Medulla oblongata (tissue), 1 donor: ENCODE measurements around the gene TBC1D25.
A peak's percentile ranks its signal among the peaks of the same experiment; 100 is the strongest.

ENCODE experiments used
- DNase-seq: peaks from one replicate; pipeline ENCODE4 v3.0.0-alpha.2; 2015; ENCODE audit errors: extremely low spot score

Gene TBC1D25

GRCh38 chrX:48539345-48540027, at the start of gene TBC1D25:
Gene TBC1D25, plus strand, starts transcription at chrX:48539714. Its CDS starts 84 bp downstream, at chrX:48539798.
- DNase-seq, result peak; percentile 94

GRCh38 chrX:48489892-48490291, 49.6 kb upstream of the TBC1D25 start:
- DNase-seq, result no peak

- DNase-seq, result no peak
Observed at GRCh38 chrX:48490661-48491060, 48.9 kb upstream of the TBC1D25 start.

- no peak for DNase-seq
Observed at GRCh38 chrX:48491809-48492208, 47.7 kb upstream of the TBC1D25 start.

DNA sequence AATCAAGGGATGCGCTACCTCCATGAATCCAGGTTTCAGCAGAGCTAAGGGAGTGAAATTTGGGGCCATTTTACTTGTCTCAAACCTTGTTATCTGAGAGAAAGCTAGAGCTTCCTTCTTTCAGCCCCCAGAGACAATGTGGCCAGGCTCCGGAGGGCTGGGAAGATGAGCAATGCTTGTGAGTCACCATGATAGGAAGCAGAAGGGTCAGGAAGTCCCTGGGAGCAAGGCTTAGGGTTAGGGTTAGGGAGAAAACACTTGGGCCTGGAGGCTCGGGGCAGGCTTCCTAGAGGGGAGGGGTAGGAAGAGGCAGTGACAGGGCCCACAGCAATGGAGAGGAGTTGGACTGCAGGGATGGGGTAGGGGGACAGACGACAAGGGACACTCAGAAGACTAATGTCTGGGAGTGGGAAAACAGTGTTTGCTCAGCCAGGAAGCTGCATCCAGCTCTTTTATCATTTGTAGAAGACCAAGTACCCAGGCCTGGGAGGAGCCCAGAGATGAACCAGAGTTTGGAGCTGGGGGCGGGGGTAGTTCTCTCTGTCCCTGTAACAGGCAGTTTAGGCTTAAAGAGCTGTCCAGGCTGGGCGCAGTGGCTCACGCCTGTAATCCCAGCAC, 47.1 kb upstream of the TBC1D25 start:
- no peak for DNase-seq

GRCh38 chrX:48493890-48494364, 45.6 kb upstream of the TBC1D25 start:
- DNase-seq, result peak; percentile 58

GRCh38 chrX:48496660-48497059, 42.9 kb upstream of the TBC1D25 start:
- DNase-seq, result no peak

GRCh38 chrX:48497871-48498270, 41.6 kb upstream of the TBC1D25 start:
- no peak for DNase-seq

- no peak for DNase-seq
Observed at GRCh38 chrX:48498374-48498809, 41.1 kb upstream of the TBC1D25 start.

GRCh38 chrX:48504261-48504660, 35.3 kb upstream of the TBC1D25 start:
- no peak for DNase-seq

DNA sequence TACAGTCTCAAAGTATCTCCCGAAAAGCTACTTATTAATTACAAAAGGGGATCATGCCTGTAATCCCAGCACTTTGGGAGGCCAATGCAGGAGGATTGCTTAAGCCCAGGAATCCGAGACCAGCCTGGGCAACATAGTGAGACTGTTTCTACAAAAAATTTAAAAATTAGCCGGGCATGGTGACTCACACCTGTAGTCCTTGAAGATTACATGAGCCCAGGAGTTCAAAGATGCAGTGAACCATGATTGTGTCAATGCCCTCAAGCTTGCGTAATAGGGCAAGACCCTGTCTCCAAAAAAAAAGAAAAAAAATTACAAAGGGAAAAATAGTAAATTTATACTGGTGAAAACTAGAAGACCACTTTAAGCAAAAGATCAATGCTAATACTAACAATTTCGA, 34.0 kb upstream of the TBC1D25 start:
- DNase-seq, result no peak

DNA sequence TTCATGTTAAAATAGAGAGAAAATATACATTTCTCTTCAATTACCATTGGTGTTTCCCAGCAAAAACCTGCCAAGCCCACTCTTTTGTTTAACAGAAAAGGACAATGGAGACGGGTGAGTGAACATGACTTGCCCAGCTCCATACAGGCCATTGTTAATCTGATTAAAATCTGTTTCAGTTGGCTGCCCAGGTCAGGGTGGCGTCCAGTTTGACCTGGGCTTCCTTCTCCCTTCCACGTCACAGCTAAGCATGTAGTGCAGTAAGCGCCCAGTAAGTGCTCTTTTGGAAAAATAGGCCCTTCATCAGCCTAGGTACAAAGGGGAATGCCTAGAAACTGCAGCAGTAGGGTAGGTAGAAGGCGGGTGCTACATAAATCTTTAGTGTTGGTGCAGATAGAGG, 32.3 kb upstream of the TBC1D25 start:
- no peak for DNase-seq

DNA sequence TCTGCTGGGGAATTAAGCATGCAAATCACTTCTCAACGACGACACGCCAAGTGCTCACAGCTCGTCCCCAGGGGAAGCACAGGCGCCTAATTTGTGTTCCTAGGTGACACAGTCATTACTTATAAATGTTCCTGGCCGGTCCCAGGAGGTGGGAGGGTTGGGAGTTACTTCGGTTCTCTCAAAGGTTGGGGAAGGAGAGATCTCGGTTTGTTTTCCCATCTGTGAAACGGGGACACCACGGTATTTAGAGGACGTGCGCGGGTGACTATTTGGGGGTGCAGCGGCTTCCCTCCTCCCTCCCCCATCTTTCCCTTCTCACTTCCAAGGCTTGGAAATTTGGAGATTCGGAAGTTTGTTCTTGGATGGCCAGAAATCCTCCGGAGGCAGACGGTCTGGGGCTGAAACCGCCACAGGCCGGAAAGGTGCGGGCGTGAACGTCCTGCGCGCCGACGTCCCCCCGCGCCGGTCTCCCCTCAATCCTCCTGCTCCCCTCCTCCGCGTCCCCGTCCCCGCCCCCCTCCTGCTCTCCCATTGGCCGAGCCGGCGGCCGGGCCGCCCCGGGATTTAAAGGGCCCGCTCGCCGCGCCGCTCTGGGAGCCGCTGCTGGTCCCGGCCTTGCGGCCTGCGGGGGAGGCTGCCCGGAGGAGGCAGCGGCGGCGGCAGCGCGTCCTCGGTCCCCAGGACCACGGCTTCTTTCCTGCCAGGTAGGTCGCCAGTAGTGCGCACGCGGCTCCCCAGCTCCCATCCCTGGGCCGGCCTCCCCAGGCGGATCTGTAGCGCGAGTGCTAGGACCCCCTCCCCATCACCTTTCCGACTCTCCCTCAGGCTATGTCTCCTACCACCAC, 30.9 kb upstream of the TBC1D25 start, which contains the start of gene PORCN:
Gene PORCN (plus strand): TSS at position 593 of the 845 bp plus-strand sequence. CDS start 829 bp downstream, outside the sequence.
- peak; percentile 70 for DNase-seq

- no peak for DNase-seq
Observed at GRCh38 chrX:48509245-48509590, 30.3 kb upstream of the TBC1D25 start.

- DNase-seq, result no peak
Observed at GRCh38 chrX:48509619-48510018, 29.9 kb upstream of the TBC1D25 start.

GRCh38 chrX:48511560-48511959, 28.0 kb upstream of the TBC1D25 start:
- DNase-seq, result no peak

GRCh38 chrX:48512371-48512935, 27.1 kb upstream of the TBC1D25 start:
- no peak for DNase-seq

- no peak for DNase-seq
Observed at GRCh38 chrX:48513670-48514069, 25.8 kb upstream of the TBC1D25 start.

DNA sequence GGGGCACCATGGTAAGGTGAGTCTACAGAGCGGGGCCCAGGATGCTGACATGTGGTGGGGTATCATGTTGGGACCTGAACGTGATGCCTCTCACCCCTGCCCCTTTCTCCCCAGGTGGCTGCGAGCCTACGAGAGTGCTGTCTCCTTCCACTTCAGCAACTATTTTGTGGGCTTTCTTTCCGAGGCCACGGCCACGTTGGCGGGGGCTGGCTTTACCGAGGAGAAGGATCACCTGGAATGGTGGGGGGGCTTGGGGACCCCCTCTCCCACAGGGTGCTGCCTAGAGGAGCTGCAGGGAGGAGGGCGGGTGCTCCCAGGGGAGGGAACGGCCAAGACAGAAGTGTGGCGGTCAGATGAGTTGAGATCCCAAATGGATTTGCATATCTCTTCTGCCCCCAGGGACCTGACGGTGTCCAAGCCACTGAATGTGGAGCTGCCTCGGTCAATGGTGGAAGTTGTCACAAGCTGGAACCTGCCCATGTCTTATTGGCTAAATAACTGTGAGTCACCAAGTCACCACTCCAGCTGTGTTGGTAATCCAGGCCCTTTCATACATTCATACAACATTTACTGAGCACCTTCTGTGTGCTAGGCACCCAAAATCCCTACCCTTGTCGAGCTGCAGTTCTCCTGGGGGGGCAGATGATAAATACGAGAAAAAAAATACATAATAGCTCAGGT, 25.2 kb upstream of the TBC1D25 start:
- DNase-seq, result no peak

DNA sequence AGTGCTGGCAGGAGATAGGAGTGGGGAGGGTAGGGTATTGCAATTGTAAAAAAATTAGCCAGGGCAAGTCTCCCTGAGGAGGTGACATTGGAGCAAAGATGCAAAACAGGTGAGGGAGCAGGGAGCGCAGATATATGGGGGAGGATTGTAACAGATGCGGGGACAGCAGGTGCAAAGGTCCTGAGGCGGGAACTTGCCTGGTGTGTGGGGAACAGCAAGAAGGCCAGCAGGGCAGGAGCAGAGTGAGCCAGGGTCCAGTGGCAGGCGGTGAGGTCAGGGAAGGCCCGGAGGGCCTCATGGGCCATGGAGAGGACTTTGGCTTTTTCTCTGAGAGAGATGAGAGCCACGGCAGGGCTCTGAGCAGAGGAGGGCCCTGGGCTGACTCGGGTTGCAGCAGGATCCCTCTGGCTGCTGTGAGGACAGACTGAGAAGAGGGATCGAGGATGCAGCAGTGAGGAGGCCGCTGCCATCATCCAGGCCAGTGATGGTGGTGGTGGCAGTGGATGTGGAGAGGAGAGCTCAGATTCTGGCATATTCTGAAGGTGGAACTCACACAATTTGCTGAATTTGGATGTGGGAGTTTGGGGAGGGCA, 24.6 kb upstream of the TBC1D25 start:
- DNase-seq, result no peak

GRCh38 chrX:48515842-48516241, 23.7 kb upstream of the TBC1D25 start:
- no peak for DNase-seq
